SK-N-SH (cell line): Measurements from ENCODE around the gene FANCM. TPM values are rescaled to one million over a fixed set of nuclear protein-coding genes. Genes with fewer than 3 reads are reported as not detected.

Source experiments
- CTCF ChIA-PET: fragments of 300-600, 350-600 bp; formaldehyde crosslinking; extraction: SDS; loops from one replicate; lab custom pipeline; 2021; lab: Yijun Ruan, JAX
- POLR2A ChIA-PET: fragments of 350-600 bp; sonication (Branson Sonifier 250); formaldehyde crosslinking; extraction: SDS; loops from one replicate; lab custom pipeline; 2020; ENCODE audit warnings: antibody characterized with exemption, inconsistent platforms; lab: Yijun Ruan, JAX
- DNase-seq: peaks from one replicate; pipeline ENCODE4 v3.0.0; 2012
- H2AFZ ChIP-seq: fragments of 200-600 bp; sonication (generic); 2 replicates; pipeline ENCODE4 v1.8.1; 2016; ENCODE audit warnings: antibody characterized with exemption, mild to moderate bottlenecking, low read depth
- H3F3A ChIP-seq: fragments of 200-600 bp; sonication (generic); replicated peaks from 2 replicates; pipeline ENCODE3; 2016; ENCODE audit warnings: antibody characterized with exemption, mild to moderate bottlenecking; ENCODE audit not compliant: insufficient read depth
- H3K27ac ChIP-seq, 2 experiments: fragments of 200-500 bp in 1 of 2; fragments of 200-600 bp in 1 of 2; sonication (Bioruptor generic) in 1 of 2; sonication (generic), shearing (Covaris generic) in 1 of 2; 2 replicates each; pipeline versions ENCODE4 v1.5.1 to v1.6.1; 2014 to 2016; ENCODE audit warnings: low read depth in 2 of 2, inconsistent platforms in 1 of 2, low read length in 1 of 2, mild to moderate bottlenecking in 1 of 2, mixed read lengths in 1 of 2
- H3K27me3 ChIP-seq: fragments of 200-600 bp; sonication (generic), shearing (Covaris generic); 2 replicates; pipeline ENCODE4 v1.6.1; 2016; ENCODE audit warnings: mixed run types; ENCODE audit not compliant: insufficient read depth
- H3K36me3 ChIP-seq, 2 experiments: fragments of 200-500 bp in 1 of 2; fragments of 200-600 bp in 1 of 2; sonication (Bioruptor generic) in 1 of 2; sonication (generic) in 1 of 2; replicated peaks in 1 of 2; 2 replicates each; pipeline versions ENCODE3 to v1.5.1; 2014 to 2016; ENCODE audit warnings: low read length in 1 of 2, mild to moderate bottlenecking in 1 of 2; ENCODE audit not compliant: insufficient read depth in 2 of 2, control insufficient read depth in 1 of 2
- H3K4me1 ChIP-seq, 2 experiments: fragments of 200-500 bp in 1 of 2; fragments of 200-600 bp in 1 of 2; sonication (Bioruptor generic) in 1 of 2; sonication (generic), shearing (Covaris generic) in 1 of 2; 2 replicates each; pipeline versions ENCODE4 v1.5.1 to v1.6.1; 2014 to 2016; ENCODE audit warnings: low read depth in 1 of 2, low read length in 1 of 2, mixed run types in 1 of 2; ENCODE audit not compliant: insufficient read depth in 2 of 2, control insufficient read depth in 1 of 2
- H3K4me2 ChIP-seq: fragments of 200-600 bp; sonication (generic), shearing (Covaris generic); 2 replicates; pipeline ENCODE4 v1.6.1; 2017; ENCODE audit warnings: mixed run types
- H3K4me3 ChIP-seq, 2 experiments: fragments of 200-500 bp in 1 of 2; fragments of 200-600 bp in 1 of 2; sonication (Bioruptor generic) in 1 of 2; sonication (generic), shearing (Covaris generic) in 1 of 2; 2 replicates each; pipeline versions ENCODE4 v1.5.1 to v1.8.1; 2014 to 2016; ENCODE audit warnings: low read depth in 2 of 2, inconsistent platforms in 1 of 2, low read length in 1 of 2, mild to moderate bottlenecking in 1 of 2, mixed read lengths in 1 of 2, moderate library complexity in 1 of 2
- H3K79me2 ChIP-seq: fragments of 200-600 bp; sonication (generic); 2 replicates; pipeline ENCODE4 v1.8.1; 2017; ENCODE audit warnings: mild to moderate bottlenecking; ENCODE audit not compliant: insufficient read depth
- H3K9ac ChIP-seq: fragments of 200-600 bp; sonication (generic); 2 replicates; pipeline ENCODE4 v1.6.1; 2017; ENCODE audit warnings: mixed run types
- H3K9me2 ChIP-seq: fragments of 200-600 bp; sonication (generic); 2 replicates; pipeline ENCODE4 v1.6.1; 2017; ENCODE audit warnings: mixed run types
- H3K9me3 ChIP-seq: fragments of 200-600 bp; sonication (generic); 2 replicates; pipeline ENCODE4 v1.6.1; 2017; ENCODE audit warnings: mixed run types, mild to moderate bottlenecking, moderate library complexity
- H4K20me1 ChIP-seq: fragments of 200-600 bp; sonication (generic); 2 replicates; pipeline ENCODE4 v1.6.1; 2017; ENCODE audit warnings: mild to moderate bottlenecking, mixed run types; ENCODE audit not compliant: insufficient read depth
- CHD2 ChIP-seq: fragments of 150-350 bp; IDR thresholded peaks from 2 replicates; pipeline ENCODE4 v1.6.1; 2018; ENCODE audit warnings: low read length; ENCODE audit not compliant: partially characterized antibody
- ELF1 ChIP-seq: IDR thresholded peaks from 2 replicates; pipeline ENCODE4 v1.4.0; 2012
- FOXM1 ChIP-seq: IDR thresholded peaks from 2 replicates; pipeline ENCODE4 v1.4.0; 2012; ENCODE audit warnings: low read depth, mild to moderate bottlenecking
- GABPA ChIP-seq: IDR thresholded peaks from 2 replicates; pipeline ENCODE4 v1.4.0; 2012; ENCODE audit warnings: low read depth, mild to moderate bottlenecking
- GATA2 ChIP-seq: sonication (generic); formaldehyde crosslinking; IDR thresholded peaks from 2 replicates; pipeline ENCODE4 v1.5.0; 2020; ENCODE audit warnings: mild to moderate bottlenecking, missing genetic modification reagents
- JUND ChIP-seq: IDR thresholded peaks from 2 replicates; pipeline ENCODE4 v1.4.0; 2012
- MEF2A ChIP-seq: IDR thresholded peaks from 2 replicates; pipeline ENCODE4 v1.4.0; 2012; ENCODE audit warnings: low read depth, borderline replicate concordance
- MXI1 ChIP-seq: IDR thresholded peaks from 2 replicates; pipeline ENCODE4 v1.6.1; 2012; ENCODE audit warnings: mild to moderate bottlenecking, low read depth, low read length, improper control_type of control experiment
- NFIC ChIP-seq: IDR thresholded peaks from 2 replicates; pipeline ENCODE4 v1.4.0; 2012; ENCODE audit warnings: borderline replicate concordance
- RCOR1 ChIP-seq: fragments of 150-350 bp; IDR thresholded peaks from 2 replicates; pipeline ENCODE4 v1.6.1; 2017; ENCODE audit warnings: antibody characterized with exemption, low read length
- RFX5 ChIP-seq: IDR thresholded peaks from 2 replicates; pipeline ENCODE4 v1.6.1; 2012; ENCODE audit warnings: mild to moderate bottlenecking, improper control_type of control experiment, low read length
- SMC3 ChIP-seq: IDR thresholded peaks from 2 replicates; pipeline ENCODE4 v1.6.1; 2012; ENCODE audit warnings: low read depth, low read length, improper control_type of control experiment
- TAF1 ChIP-seq: IDR thresholded peaks from 2 replicates; pipeline ENCODE4 v1.6.1; 2012; ENCODE audit warnings: low read depth, mild to moderate bottlenecking, low read length, moderate library complexity, borderline replicate concordance
- TCF12 ChIP-seq: IDR thresholded peaks from 2 replicates; pipeline ENCODE4 v1.4.0; 2012
- TEAD4 ChIP-seq: IDR thresholded peaks from 2 replicates; pipeline ENCODE4 v1.4.0; 2012; ENCODE audit warnings: mild to moderate bottlenecking, borderline replicate concordance; ENCODE audit not compliant: insufficient read depth
- USF1 ChIP-seq: IDR thresholded peaks from 2 replicates; pipeline ENCODE4 v1.4.0; 2012; ENCODE audit warnings: low read depth, borderline replicate concordance
- USF2 ChIP-seq: fragments of 150-350 bp; IDR thresholded peaks from 2 replicates; pipeline ENCODE4 v1.6.1; 2017; ENCODE audit warnings: antibody characterized with exemption, low read length, low read depth, borderline replicate concordance
- ZBTB33 ChIP-seq: IDR thresholded peaks from 2 replicates; pipeline ENCODE4 v1.4.0; 2012; ENCODE audit warnings: low read depth, borderline replicate concordance
- WGBS: methylation state at CpG from one replicate; pipeline ENCODE4 v1.1.6; 2017; ENCODE audit warnings: low lambda C conversion rate; 5-methylcytosine and 5-hydroxymethylcytosine counted together
- polyA plus RNA-seq, 3 experiments: library from polyadenylated mRNA; depleted of rRNA; stranded (reverse); fragments of >200 nt; gene quantifications; 2 replicates each; pipeline ENCODE4 v1.2.3, GENCODE V29; 2012
- TF ChIP-seq, protein P1 (sequence below): IDR thresholded peaks from 2 replicates; pipeline ENCODE4; 2012

FANCM gene
- polyA plus RNA-seq, 1 of the 3 experiments (the other 2 are of a cell fraction), result 0.67 TPM

DNA sequence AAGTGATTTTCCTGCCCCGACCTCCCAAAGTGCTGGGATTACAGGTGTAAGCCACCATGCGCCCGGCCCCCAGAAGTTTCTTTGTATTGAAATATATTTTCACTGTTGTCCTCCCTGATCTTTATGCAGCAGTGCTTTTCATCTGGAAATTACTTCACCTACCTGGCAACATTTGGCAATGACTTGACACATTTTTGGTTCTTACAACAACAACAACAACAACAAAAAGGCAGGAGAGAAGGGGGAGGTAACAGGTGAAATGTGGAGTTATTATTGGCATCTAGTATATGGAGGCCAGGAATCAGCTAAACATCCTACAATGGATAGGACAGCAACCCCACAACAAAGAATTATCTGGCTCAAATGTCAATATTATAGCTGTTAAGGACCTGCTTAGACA is 13.9 kb downstream of the FANCM start:
- H3K27me3 ChIP-seq, result no peaks in the 10 kb centered on the region
- no peaks in the 10 kb centered on the region for H3K9me3 ChIP-seq
- no peaks in the 10 kb centered on the region for H3K79me2 ChIP-seq
- H3K4me3 ChIP-seq, result no peak overlapping the region
- no peak for DNase-seq
- CTCF ChIA-PET, result no interaction called here
- no peaks in the 10 kb centered on the region for H3K9me2 ChIP-seq
- H3K4me1 ChIP-seq, result no peaks in the 10 kb centered on the region
- no peak overlapping the region for H3K27ac ChIP-seq
- no peaks in the 10 kb centered on the region for H3F3A ChIP-seq
- H4K20me1 ChIP-seq, result no peaks in the 10 kb centered on the region
- 87% methylated on average over 3 of the region's 3 CpGs for WGBS
- TF ChIP-seq SMC3 (no peak), ZBTB33 (no peak), GABPA (no peak), TEAD4 (no peak), TAF1 (no peak), FOXM1 (no peak), JUND (no peak), TCF12 (no peak), MXI1 (no peak)
- TF ChIP-seq, all 33 proteins: peak for 0
- Histone ChIP-seq H2AFZ (no peak overlapping the region), H3K4me2 (no peak overlapping the region), H3K36me3 (no peaks in the 10 kb centered on the region), H3K9ac (no peak overlapping the region)
- POLR2A ChIA-PET, result no interaction called here

GRCh38 chr14:45150386-45150890 is 14.7 kb downstream of the FANCM start:
- no peak overlapping the region for H3K9ac ChIP-seq
- no peaks in the 10 kb centered on the region for H4K20me1 ChIP-seq
- H3K4me1 ChIP-seq, result no peaks in the 10 kb centered on the region
- no peaks in the 10 kb centered on the region for H3K79me2 ChIP-seq
- no peaks in the 10 kb centered on the region for H3K36me3 ChIP-seq
- ChIA-PET POLR2A (no interaction called here), CTCF (no interaction called here)
- no peak overlapping the region for H3K4me3 ChIP-seq
- no peak overlapping the region for H3K27ac ChIP-seq
- TF ChIP-seq, protein P1, sequence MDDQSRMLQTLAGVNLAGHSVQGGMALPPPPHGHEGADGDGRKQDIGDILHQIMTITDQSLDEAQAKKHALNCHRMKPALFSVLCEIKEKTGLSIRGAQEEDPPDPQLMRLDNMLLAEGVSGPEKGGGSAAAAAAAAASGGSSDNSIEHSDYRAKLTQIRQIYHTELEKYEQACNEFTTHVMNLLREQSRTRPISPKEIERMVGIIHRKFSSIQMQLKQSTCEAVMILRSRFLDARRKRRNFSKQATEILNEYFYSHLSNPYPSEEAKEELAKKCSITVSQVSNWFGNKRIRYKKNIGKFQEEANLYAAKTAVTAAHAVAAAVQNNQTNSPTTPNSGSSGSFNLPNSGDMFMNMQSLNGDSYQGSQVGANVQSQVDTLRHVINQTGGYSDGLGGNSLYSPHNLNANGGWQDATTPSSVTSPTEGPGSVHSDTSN, result no peak
- TF ChIP-seq JUND (no peak), ELF1 (no peak), RFX5 (no peak), GATA2 (CRISPR knock-in tag) (no peak), CHD2 (no peak), USF1 (no peak), RCOR1 (no peak), TEAD4 (no peak), ZBTB33 (no peak), NFIC (no peak), USF2 (no peak), MEF2A (no peak), MXI1 (no peak)
- no peak for DNase-seq
- H3K9me2 ChIP-seq, result no peaks in the 10 kb centered on the region
- H3F3A ChIP-seq, result no peaks in the 10 kb centered on the region
- H3K27me3 ChIP-seq, result no peaks in the 10 kb centered on the region
- WGBS, result 95% methylated on average over 4 of the region's 4 CpGs
- no peak overlapping the region for H3K4me2 ChIP-seq
- no peak overlapping the region for H2AFZ ChIP-seq
- H3K9me3 ChIP-seq, result no peaks in the 10 kb centered on the region
